BE2C (cell line): ENCODE data around the gene PLOD2.

Experiments
- DNase-seq: peaks from one replicate; pipeline ENCODE4 v3.0.0-alpha.2; 2020
- H3K27me3 ChIP-seq: fragments of 250-450 bp; sonication (Bioruptor Pico); 2 replicates; pipeline ENCODE4 v1.5.1; 2020; ENCODE audit warnings: mild to moderate bottlenecking
- H3K36me3 ChIP-seq: fragments of 250-450 bp; sonication (Bioruptor Pico); 2 replicates; pipeline ENCODE4 v1.5.1; 2020; ENCODE audit warnings: mild to moderate bottlenecking
- H3K4me1 ChIP-seq: fragments of 250-450 bp; sonication (Bioruptor Pico); 2 replicates; pipeline ENCODE4 v1.5.1; 2020
- H3K4me3 ChIP-seq: 2 replicates; pipeline ENCODE4 v1.5.1; 2011; ENCODE audit warnings: low read depth, low read length
- H3K9me3 ChIP-seq: fragments of 250-450 bp; sonication (Bioruptor Pico); 2 replicates; pipeline ENCODE4 v1.5.1; 2020
- TF ChIP-seq, protein P1 (sequence below): IDR thresholded peaks from 2 replicates; pipeline ENCODE4 v1.5.1; 2012; ENCODE audit warnings: mild to moderate bottlenecking, low read depth, low read length

PLOD2 gene

DNA sequence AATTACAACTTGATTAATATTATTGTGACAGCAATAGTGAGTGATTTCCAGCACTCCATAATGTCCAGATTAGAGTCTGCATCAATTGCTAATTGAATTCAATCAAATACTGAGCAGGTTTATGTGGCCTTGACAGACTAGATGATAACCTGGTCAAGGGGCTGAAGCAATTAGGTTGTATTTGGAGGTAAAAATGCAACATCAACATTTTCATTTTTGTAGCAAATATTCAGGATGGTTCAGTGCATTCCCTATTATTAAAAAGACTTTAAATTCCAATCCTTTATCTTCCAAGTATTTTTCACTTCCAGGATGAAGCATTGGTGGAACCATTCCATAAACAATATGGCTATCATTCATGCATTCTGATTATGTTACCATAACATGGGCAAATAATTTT, 120.4 kb downstream of the PLOD2 start:
- H3K36me3 ChIP-seq, result no peaks in the 10 kb centered on the region
- no peaks in the 10 kb centered on the region for H3K27me3 ChIP-seq
- H3K9me3 ChIP-seq, result no peaks in the 10 kb centered on the region
- DNase-seq, result no peak
- no peak overlapping the region for H3K4me3 ChIP-seq
- no peaks in the 10 kb centered on the region for H3K4me1 ChIP-seq
- TF ChIP-seq, protein P1, sequence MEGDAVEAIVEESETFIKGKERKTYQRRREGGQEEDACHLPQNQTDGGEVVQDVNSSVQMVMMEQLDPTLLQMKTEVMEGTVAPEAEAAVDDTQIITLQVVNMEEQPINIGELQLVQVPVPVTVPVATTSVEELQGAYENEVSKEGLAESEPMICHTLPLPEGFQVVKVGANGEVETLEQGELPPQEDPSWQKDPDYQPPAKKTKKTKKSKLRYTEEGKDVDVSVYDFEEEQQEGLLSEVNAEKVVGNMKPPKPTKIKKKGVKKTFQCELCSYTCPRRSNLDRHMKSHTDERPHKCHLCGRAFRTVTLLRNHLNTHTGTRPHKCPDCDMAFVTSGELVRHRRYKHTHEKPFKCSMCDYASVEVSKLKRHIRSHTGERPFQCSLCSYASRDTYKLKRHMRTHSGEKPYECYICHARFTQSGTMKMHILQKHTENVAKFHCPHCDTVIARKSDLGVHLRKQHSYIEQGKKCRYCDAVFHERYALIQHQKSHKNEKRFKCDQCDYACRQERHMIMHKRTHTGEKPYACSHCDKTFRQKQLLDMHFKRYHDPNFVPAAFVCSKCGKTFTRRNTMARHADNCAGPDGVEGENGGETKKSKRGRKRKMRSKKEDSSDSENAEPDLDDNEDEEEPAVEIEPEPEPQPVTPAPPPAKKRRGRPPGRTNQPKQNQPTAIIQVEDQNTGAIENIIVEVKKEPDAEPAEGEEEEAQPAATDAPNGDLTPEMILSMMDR, result no peak

- DNase-seq, result no peak
These were observed 123.3 kb downstream of the PLOD2 start for GRCh38 chr3:146037697-146038096.

GRCh38 chr3:146036281-146036680, 124.7 kb downstream of the PLOD2 start:
- H3K36me3 ChIP-seq, result no peaks in the 10 kb centered on the region
- no peaks in the 10 kb centered on the region for H3K9me3 ChIP-seq
- TF ChIP-seq, protein P1, result no peak
- H3K4me3 ChIP-seq, result no peak overlapping the region
- no peaks in the 10 kb centered on the region for H3K27me3 ChIP-seq
- no peaks in the 10 kb centered on the region for H3K4me1 ChIP-seq
- no peak for DNase-seq

More at GRCh38 chr3:146037697-146038096, 123.3 kb downstream of the PLOD2 start:
- Histone ChIP-seq H3K4me3 (no peak overlapping the region), H3K36me3 (no peaks in the 10 kb centered on the region), H3K9me3 (no peaks in the 10 kb centered on the region), H3K4me1 (no peaks in the 10 kb centered on the region), H3K27me3 (no peaks in the 10 kb centered on the region)
- TF ChIP-seq, protein P1, result no peak

GRCh38 chr3:146035366-146035765, 125.6 kb downstream of the PLOD2 start:
- TF ChIP-seq, protein P1, result no peak
- no peak for DNase-seq
- no peaks in the 10 kb centered on the region for H3K27me3 ChIP-seq
- no peaks in the 10 kb centered on the region for H3K36me3 ChIP-seq
- H3K9me3 ChIP-seq, result no peaks in the 10 kb centered on the region
- H3K4me3 ChIP-seq, result no peak overlapping the region
- no peaks in the 10 kb centered on the region for H3K4me1 ChIP-seq

GRCh38 chr3:146033950-146034349, 127.0 kb downstream of the PLOD2 start:
- Histone ChIP-seq H3K27me3 (no peaks in the 10 kb centered on the region), H3K4me1 (no peaks in the 10 kb centered on the region), H3K4me3 (no peak overlapping the region), H3K9me3 (no peaks in the 10 kb centered on the region), H3K36me3 (no peaks in the 10 kb centered on the region)
- TF ChIP-seq, protein P1, result no peak
- DNase-seq, result no peak

GRCh38 chr3:146026547-146026946, 134.4 kb downstream of the PLOD2 start:
- Histone ChIP-seq H3K27me3 (no peaks in the 10 kb centered on the region), H3K9me3 (no peaks in the 10 kb centered on the region), H3K4me3 (no peak overlapping the region), H3K4me1 (no peaks in the 10 kb centered on the region), H3K36me3 (no peaks in the 10 kb centered on the region)
- DNase-seq, result no peak
- TF ChIP-seq, protein P1, result no peak
